Adrenal gland (tissue), 12 donors: ENCODE results near the gene PSG1. TPM values are rescaled to one million over a fixed set of nuclear protein-coding genes. Genes with fewer than 3 reads are reported as not detected.
"Not testable (repeated sequence)": the region's sequence is repeated elsewhere in the genome, so short reads cannot be mapped to it uniquely, and the experiment has no call there.

Source experiments
- DNase-seq, 7 donors: peaks; one replicate each; pipeline ENCODE4 v3.0.0-alpha.2; 2019 to 2020
- H3K27ac ChIP-seq, 5 donors: fragments of 200-600 bp; sonication (generic) in 4 of 5; 1 replicate in 3 of 5; 2 replicates in 2 of 5; pipeline versions ENCODE4 v1.5.1 to v1.8.0; 2016 to 2020; ENCODE audit warnings: mild to moderate bottlenecking in 1 of 5
- H3K27me3 ChIP-seq: fragments of 200-600 bp; 2 replicates; pipeline ENCODE4 v1.8.0; 2021
- H3K36me3 ChIP-seq, 2 donors: fragments of 200-600 bp; replicated peaks in 1 of 2; 1 replicate in 1 of 2; 2 replicates in 1 of 2; pipeline versions ENCODE4 v1.5.1 to v1.8.0; 2018 to 2022
- H3K4me1 ChIP-seq, 2 donors: fragments of 200-600 bp; replicated peaks in 1 of 2; 1 replicate in 1 of 2; 2 replicates in 1 of 2; pipeline versions ENCODE4 v1.5.1 to v1.8.0; 2018 to 2021
- H3K4me3 ChIP-seq, 4 donors: fragments of 200-600 bp; sonication (generic) in 3 of 4; one replicate each; pipeline ENCODE4 v1.5.1; 2016 to 2018
- H3K9me3 ChIP-seq, 3 donors: fragments of 200-600 bp; sonication (generic) in 1 of 3; replicated peaks in 1 of 3; 1 replicate in 2 of 3; 2 replicates in 1 of 3; pipeline versions ENCODE4 v1.5.1 to v1.8.0; 2016 to 2021
- POLR2A ChIP-seq, 2 donors: fragments of 450-650 bp; IDR thresholded peaks; one replicate each; pipeline ENCODE4 v1.6.1; 2017; ENCODE audit warnings: antibody characterized with exemption in 2 of 2, mild to moderate bottlenecking in 2 of 2, moderate library complexity in 1 of 2
- WGBS, 4 donors: extraction: QIAGEN DNeasy Blood & Tissue Kit in 2 of 4; methylation state at CpG; one replicate each; pipeline versions ENCODE4 v1.1.5 to v1.1.7; 2013 to 2017; 5-methylcytosine and 5-hydroxymethylcytosine counted together
- intact Hi-C, 2 donors: fragments of 100-400 bp; cut with DNase I; formaldehyde crosslinking; loops; one replicate each; pipeline versions ENCODE4 v1.14.1 to v1.15.0; 2022 to 2023
- polyA plus RNA-seq, 3 donors: library from polyadenylated mRNA; stranded (reverse); fragments of 200-250 nt in 2 of 3; fragments of 350-450 nt in 1 of 3; fragmentation: Illumina TruSeq in 1 of 3; extraction: RNeasy Lipid Tissue Mini Kit (QIAGEN cat#74804) in 1 of 3; gene quantifications; one replicate each; pipeline ENCODE4 v1.2.3, GENCODE V29; 2013 to 2014
- total RNA-seq, 9 donors: library from RNA; depleted of rRNA in 4 of 9; stranded (reverse); fragments of >200 nt in 4 of 9; fragments of 120-200 nt in 1 of 9; fragmentation: NEBNext Ultra II Directional in 1 of 9; extraction: Animal tissue kit (Norgen Biotek cat#: 25700) in 1 of 9; gene quantifications; one replicate each; pipeline versions ENCODE4 v1.1.0 to v1.2.4, GENCODE V29; 2013 to 2023
- TF ChIP-seq, protein P1 (sequence below), 6 experiments: fragments of 450-650 bp in 4 of 6; fragments of 200-600 bp in 2 of 6; sonication (generic) in 1 of 6; IDR thresholded peaks; 1 replicate in 5 of 6; 2 replicates in 1 of 6; pipeline versions ENCODE4 v1.5.1 to v1.8.0; 2016 to 2021; ENCODE audit warnings: antibody characterized with exemption in 6 of 6, mild to moderate bottlenecking in 2 of 6, moderate library complexity in 1 of 6
- donor health status: healthy with polysubstance abuse.
- donor health status: Bipolar disorder and iron deficiency.
- donor health status: DM: yes; HTN: yes; CAD: no.
- donor health status: DM: no; HTN: no; CAD: no.
- donor health status: DM: no; HTN: no; CAD: no.
- donor health status: DM: yes; HTN: yes; CAD: no.

PSG1 gene
- total and polyA plus RNA-seq, 12 donors, result 0.11 TPM; not detected in 11

DNA sequence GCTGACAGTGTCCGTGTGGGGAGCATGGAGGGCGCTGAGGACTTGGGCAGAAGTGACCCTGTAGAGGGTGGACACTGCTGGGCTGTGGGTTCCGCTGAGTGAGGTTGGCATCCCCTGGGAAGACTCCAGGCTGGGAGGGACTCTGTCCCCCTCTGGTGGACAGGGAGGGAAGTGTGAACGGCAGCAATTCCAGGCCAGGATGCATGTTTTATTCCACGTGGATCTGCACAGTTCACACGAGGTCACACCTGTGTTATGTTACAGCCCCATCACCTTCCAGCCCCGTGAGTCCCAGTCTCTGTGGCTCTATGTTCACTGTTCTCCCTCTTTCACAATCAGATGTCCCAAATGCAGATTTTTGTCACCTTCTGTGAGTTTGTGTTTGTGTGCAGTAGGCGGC lies 1.8 kb upstream of the PSG1 start:
- H3K27ac ChIP-seq, intact Hi-C loops, H3K4me3 ChIP-seq, H3K27me3 ChIP-seq, H3K9me3 ChIP-seq, H3K36me3 ChIP-seq, H3K4me1 ChIP-seq, DNase-seq: not testable (repeated sequence)
- WGBS, 4 donors, result 65 to 70% (median 66%) methylated on average over 7 to 8 of the region's 8 CpGs
- TF ChIP-seq, protein P1, sequence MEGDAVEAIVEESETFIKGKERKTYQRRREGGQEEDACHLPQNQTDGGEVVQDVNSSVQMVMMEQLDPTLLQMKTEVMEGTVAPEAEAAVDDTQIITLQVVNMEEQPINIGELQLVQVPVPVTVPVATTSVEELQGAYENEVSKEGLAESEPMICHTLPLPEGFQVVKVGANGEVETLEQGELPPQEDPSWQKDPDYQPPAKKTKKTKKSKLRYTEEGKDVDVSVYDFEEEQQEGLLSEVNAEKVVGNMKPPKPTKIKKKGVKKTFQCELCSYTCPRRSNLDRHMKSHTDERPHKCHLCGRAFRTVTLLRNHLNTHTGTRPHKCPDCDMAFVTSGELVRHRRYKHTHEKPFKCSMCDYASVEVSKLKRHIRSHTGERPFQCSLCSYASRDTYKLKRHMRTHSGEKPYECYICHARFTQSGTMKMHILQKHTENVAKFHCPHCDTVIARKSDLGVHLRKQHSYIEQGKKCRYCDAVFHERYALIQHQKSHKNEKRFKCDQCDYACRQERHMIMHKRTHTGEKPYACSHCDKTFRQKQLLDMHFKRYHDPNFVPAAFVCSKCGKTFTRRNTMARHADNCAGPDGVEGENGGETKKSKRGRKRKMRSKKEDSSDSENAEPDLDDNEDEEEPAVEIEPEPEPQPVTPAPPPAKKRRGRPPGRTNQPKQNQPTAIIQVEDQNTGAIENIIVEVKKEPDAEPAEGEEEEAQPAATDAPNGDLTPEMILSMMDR (IDR thresholded peaks at IDR 0.05), result peak in 2 of 6 experiments; percentile 18 to 20

DNA sequence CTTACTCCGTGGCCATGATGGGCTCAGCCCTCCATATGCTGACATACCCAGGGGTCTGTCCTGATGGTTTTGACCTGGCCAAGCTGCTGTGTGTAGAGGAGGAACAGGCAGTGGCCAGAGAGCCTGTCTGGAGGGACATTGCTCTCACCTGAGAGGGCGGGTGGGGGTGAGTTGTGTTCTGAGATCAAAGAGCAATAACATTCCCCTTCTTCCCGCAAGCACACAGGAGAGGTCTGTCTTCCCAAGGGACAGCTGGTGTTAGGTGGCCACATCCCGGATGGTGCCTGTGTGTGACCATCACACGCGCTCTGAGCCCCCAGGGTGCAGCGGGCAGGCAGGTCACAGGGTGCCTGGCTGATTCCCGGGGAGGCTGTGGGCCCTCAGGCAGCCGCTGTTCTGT lies 1.1 kb upstream of the PSG1 start:
- H3K27ac ChIP-seq, H3K36me3 ChIP-seq, H3K9me3 ChIP-seq, H3K27me3 ChIP-seq, DNase-seq, intact Hi-C loops, H3K4me1 ChIP-seq, H3K4me3 ChIP-seq: not testable (repeated sequence)
- WGBS, 4 donors, result 86 to 92% (median 88%) methylated on average over 9 of the region's 9 CpGs

DNA sequence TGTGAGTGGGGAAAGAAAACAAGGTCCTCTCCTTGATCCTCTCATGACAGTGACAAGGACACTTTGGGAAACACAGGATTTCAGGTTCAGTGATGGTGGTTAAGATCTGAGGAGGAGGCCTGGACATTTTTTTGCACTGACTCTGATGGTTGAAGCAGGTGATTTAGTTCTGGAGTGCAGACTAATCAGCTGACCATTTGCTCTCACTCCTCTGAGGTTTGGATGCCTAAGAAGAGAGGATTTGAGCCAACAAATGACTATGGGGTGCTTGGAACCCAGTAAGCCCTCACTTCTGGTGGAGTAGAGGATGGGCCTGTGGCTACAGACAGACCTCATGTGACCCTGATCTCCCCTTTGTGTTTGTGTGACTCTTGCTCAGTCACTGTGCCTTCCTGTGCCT lies 2.9 kb downstream of the PSG1 start:
- H3K4me1 ChIP-seq, H3K4me3 ChIP-seq, H3K27me3 ChIP-seq, intact Hi-C loops, H3K27ac ChIP-seq, H3K9me3 ChIP-seq, H3K36me3 ChIP-seq: not testable (repeated sequence)
- DNase-seq, result peak in 1 of 7 donors; percentile 10

DNA sequence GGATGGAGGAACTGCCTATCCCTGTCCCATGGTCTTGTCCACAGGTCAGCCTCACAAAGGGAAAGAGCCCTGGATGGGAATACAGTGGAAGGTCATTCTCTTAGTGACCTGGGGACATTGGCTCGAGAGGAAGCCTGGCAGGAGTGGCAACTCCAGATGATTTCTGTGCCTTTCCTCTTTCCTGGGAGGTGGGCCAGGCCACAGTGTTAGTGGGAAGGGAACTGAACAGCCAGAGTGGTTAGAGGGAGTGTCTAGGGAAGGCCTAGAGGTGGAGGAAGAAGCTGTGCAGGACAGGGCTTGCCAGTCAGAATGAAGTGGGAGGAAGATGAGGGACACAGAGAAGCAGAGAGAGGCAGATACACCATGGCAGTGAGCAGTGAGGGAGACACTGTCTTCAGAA lies 3.6 kb downstream of the PSG1 start:
- intact Hi-C loops, H3K4me1 ChIP-seq, H3K27me3 ChIP-seq, H3K9me3 ChIP-seq, H3K27ac ChIP-seq, H3K36me3 ChIP-seq, H3K4me3 ChIP-seq: not testable (repeated sequence)
- peak in 1 of 7 donors; percentile 14 for DNase-seq
- WGBS, 4 donors, result 29 to 80% (median 50%) methylated on average over 1 of the region's 1 CpG

DNA sequence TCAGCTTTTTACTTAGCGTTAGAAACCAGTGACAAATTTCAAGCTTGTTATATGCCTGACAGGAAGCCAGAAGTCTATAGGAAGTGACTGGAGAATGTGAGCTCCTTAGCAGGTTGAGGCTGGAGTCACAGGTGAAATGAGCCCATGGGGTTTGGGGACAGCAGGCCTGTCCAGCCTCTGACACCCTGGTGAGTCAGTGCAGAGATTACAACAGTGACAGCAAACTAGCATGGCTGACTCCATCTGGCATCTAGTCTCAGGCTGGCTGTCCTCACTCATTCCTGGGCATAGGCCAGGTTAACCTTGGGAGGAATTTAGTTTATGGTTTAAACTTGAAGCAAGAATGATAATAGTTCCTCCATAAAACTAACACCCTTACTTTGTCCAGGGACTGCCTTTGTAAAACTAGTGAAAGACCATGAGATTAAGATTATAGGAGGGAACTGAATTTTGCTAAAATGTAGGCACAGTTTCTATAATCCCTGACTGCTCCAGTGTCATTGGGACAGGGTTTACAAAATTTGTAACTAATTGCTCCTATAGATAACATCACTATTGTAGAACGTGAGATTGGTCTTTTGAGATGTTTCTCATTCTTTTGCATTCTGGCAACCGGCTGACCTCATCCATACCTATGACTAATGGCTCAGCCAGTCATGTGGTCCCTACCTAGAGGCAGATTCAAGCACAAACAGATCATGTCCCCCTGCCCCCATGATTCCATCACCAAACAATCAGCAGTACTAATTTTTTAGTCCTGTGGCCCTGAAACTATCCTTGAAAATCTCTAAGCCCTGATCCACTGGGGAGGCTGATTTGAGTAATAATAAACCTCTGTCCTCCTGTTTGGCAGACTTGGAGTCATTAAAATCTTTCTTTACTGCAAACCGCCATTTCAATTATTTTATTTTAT lies 4.4 kb downstream of the PSG1 start:
- H3K36me3 ChIP-seq, H3K27me3 ChIP-seq, H3K4me1 ChIP-seq, intact Hi-C loops, H3K9me3 ChIP-seq, H3K4me3 ChIP-seq: not testable (repeated sequence)
- 53 to 70% (median 61%) methylated on average over 4 of the region's 4 CpGs for WGBS, 4 donors
- peak overlapping the region in 1 of 5 donors; percentile 60 for H3K27ac ChIP-seq
- DNase-seq, result peak in 3 of 7 donors; percentile 7 to 45 (median 24)

DNA sequence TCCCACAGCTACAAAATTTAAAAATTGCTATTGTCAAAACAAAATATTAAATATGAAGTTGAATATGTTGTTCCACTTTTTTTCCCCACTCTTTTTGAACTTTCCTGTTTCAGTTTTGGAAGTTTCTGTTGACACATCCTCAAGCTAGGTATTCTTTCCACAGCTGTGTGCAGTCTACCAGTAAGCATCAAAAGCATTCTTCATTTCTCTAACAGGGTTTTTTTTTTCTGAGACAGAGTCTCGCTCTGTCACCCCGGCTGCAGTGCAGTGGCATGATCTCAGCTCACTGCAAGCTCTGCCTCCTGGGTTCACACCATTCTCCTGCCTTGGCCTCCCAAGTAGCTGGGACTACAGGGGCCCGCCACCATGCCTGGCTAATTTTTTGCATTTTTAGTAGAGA lies 5.4 kb downstream of the PSG1 start:
- 72 to 94% (median 86%) methylated on average over 3 of the region's 3 CpGs for WGBS, 4 donors

DNA sequence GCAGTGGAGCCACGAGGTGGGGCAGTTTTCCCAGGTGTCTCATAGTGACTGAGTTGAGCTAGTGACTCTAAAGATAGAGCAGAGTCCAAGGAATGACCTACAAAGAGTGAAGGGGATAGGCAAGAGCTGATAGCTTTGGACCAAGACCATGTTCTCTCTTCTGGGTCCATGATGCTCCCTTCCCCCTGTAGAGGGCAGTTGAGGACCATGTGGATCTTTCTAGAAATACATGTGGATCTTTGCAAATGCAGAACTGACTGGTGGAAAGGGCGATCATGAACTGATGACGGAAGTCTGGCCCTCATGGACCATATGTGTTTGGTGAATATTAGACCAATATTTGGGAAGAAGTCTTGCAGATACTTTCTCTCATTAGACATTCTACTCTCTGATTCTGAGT lies 6.9 kb downstream of the PSG1 start:
- H3K4me1 ChIP-seq, result no peaks in the 10 kb centered on the region
- no peaks in the 10 kb centered on the region for H3K27me3 ChIP-seq
- 53 to 71% (median 61%) methylated on average over 3 of the region's 3 CpGs for WGBS, 4 donors
- H3K9me3 ChIP-seq, result no peaks in the 10 kb centered on the region
- H3K36me3 ChIP-seq, result no peaks in the 10 kb centered on the region
- no peak for TF ChIP-seq POLR2A (IDR thresholded peaks at IDR 0.05)
- TF ChIP-seq, protein P1 (IDR thresholded peaks at IDR 0.05), result no peak
- intact Hi-C loops, result no loop called here
- peak in 1 of 7 donors; percentile 13 for DNase-seq
- no peak overlapping the region for H3K4me3 ChIP-seq
- no peak overlapping the region for H3K27ac ChIP-seq

More for the DNA sequence above, 5.4 kb downstream of the PSG1 start:
- H3K36me3 ChIP-seq, H3K27me3 ChIP-seq, H3K27ac ChIP-seq, intact Hi-C loops, H3K9me3 ChIP-seq, H3K4me3 ChIP-seq, H3K4me1 ChIP-seq, DNase-seq: not testable (repeated sequence)
